Measurements from ENCODE around the gene C17orf50. TPM values are rescaled to one million over a fixed set of nuclear protein-coding genes. Genes with fewer than 3 reads are reported as not detected.

C17orf50 gene
- total and polyA plus RNA-seq, 10 donors, result 0.15 to 0.42 TPM; not detected in 8

- Histone ChIP-seq H3K36me3 (no peaks in the 10 kb centered on the region), H3K27me3 (replicated peaks in 1 of 7) (peaks cover 4 to 51% (median 27%) of the 10 kb centered on the region in 7 donors), H3K9me3 (peaks cover 0 to 4% (median 0%) of the 10 kb centered on the region in 8 donors), H3K27ac (no peak within 1 kb of the TSS), H3K4me3 (no peak within 1 kb of the TSS), H3K4me1 (peaks cover 0 to 27% (median 7%) of the 10 kb centered on the region in 6 donors)
- intact Hi-C loops (cut with DNase I; ENCODE audit: low total_unique reads), result no loop called here
- 49 to 66% (median 50%) methylated on average over 8 to 9 of the region's 9 CpGs for WGBS, 5 donors
- TF ChIP-seq CTCF (IDR thresholded peaks at IDR 0.05 in 8 of 11, conservative IDR thresholded peaks at IDR 0.05 in 3 of 11) (no peak), POLR2AphosphoS5 (IDR thresholded peaks at IDR 0.05) (no peak), POLR2A (IDR thresholded peaks at IDR 0.05) (no peak)
- no peak for DNase-seq
These were observed 7.5 kb upstream of the C17orf50 start, which contains the start of gene GAS2L2 for GRCh38 chr17:35752945-35753764. Gene GAS2L2 (minus strand): TSS chr17:35753239. CDS start chr17:35752850, 389 bp downstream.

DNA sequence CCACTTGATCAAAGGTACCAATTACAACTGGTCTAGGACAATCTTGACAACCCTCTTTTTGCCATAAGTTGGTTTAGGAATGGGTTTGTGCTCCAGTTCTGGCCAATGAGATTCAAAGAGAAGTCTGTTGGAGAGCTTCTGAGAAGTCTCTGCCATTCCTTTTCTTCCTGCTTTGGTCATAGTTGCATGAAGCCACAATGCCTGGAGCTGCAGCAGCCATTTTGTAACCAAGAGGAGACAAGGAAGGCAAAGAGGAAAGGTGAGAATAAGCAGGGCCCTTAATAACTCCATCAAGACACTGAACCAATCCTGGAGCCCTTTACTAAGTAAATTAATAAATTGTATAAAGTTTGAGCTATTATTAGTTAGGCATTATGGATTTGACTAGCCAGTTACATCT lies 3.4 kb upstream of the C17orf50 start:
- no peaks in the 10 kb centered on the region for H3K36me3 ChIP-seq

GRCh38 chr17:35761601-35762000 lies 914 bp downstream of the C17orf50 start:
- Histone ChIP-seq H3K36me3 (no peaks in the 10 kb centered on the region), H3K9me3 (peaks cover 0 to 4% (median 0%) of the 10 kb centered on the region in 8 donors), H3K27me3 (replicated peaks in 1 of 7) (peaks cover 0 to 4% (median 0%) of the 10 kb centered on the region in 7 donors), H3K4me1 (peaks cover 6 to 22% (median 15%) of the 10 kb centered on the region in 6 donors), H3K4me3 (no peak overlapping the region), H3K27ac (no peak overlapping the region)
- TF ChIP-seq CTCF (IDR thresholded peaks at IDR 0.05 in 8 of 11, conservative IDR thresholded peaks at IDR 0.05 in 3 of 11), result no peak
- no peak for TF ChIP-seq POLR2A (IDR thresholded peaks at IDR 0.05)
- no peak for DNase-seq
- WGBS, 5 donors, result 87 to 92% (median 90%) methylated on average over 5 of the region's 5 CpGs
- intact Hi-C loops (cut with DNase I; ENCODE audit: low total_unique reads), result no loop called here

More for the DNA sequence above, 3.4 kb upstream of the C17orf50 start:
- Histone ChIP-seq H3K27ac (no peak overlapping the region), H3K4me1 (peaks cover 0 to 15% (median 3%) of the 10 kb centered on the region in 6 donors), H3K9me3 (peaks cover 0 to 4% (median 0%) of the 10 kb centered on the region in 8 donors), H3K27me3 (replicated peaks in 1 of 7) (peaks cover 0 to 11% (median 0%) of the 10 kb centered on the region in 7 donors), H3K4me3 (no peak overlapping the region)
- no peak for TF ChIP-seq POLR2AphosphoS5 (IDR thresholded peaks at IDR 0.05)
- TF ChIP-seq POLR2A (IDR thresholded peaks at IDR 0.05), result no peak
- no peak for TF ChIP-seq CTCF (IDR thresholded peaks at IDR 0.05 in 8 of 11, conservative IDR thresholded peaks at IDR 0.05 in 3 of 11)
- intact Hi-C loops (cut with DNase I; ENCODE audit: low total_unique reads), result no loop called here
- DNase-seq, result no peak

- peak overlapping the region in 7 of 8 donors; percentile 57 to 78 (median 63) for H3K4me3 ChIP-seq
- no peak for DNase-seq
- H3K9me3 ChIP-seq, result no peaks in the 10 kb centered on the region
- peaks cover 0 to 4% (median 0%) of the 10 kb centered on the region in 7 donors for H3K27me3 ChIP-seq (replicated peaks in 1 of 7)
- no peak for TF ChIP-seq POLR2A (IDR thresholded peaks at IDR 0.05)
- WGBS, 5 donors, result 31 to 34% (median 32%) methylated on average over 16 to 17 of the region's 17 CpGs
- peak overlapping the region in 5 of 8 donors; percentile 68 to 79 (median 70) for H3K27ac ChIP-seq
- H3K4me1 ChIP-seq, result peaks cover 6 to 22% (median 15%) of the 10 kb centered on the region in 6 donors
- no peaks in the 10 kb centered on the region for H3K36me3 ChIP-seq
- intact Hi-C loops (cut with DNase I; ENCODE audit: low total_unique reads), result no loop called here
These were observed 3.1 kb downstream of the C17orf50 start for GRCh38 chr17:35763767-35764122.

Measured in spleen (tissue), 11 donors.